Esophagus squamous epithelium (tissue), 4 donors: ENCODE results near the gene PARD3.

Experiments
- POLR2A ChIP-seq, 4 donors: fragments of 450-650 bp; IDR thresholded peaks; one replicate each; pipeline ENCODE4 v1.6.1; 2017; ENCODE audit warnings: antibody characterized with exemption in 4 of 4, mild to moderate bottlenecking in 4 of 4, moderate library complexity in 3 of 4
- TF ChIP-seq, protein P1 (sequence below), 6 experiments: fragments of 450-650 bp in 4 of 6; fragments of 200-600 bp in 2 of 6; sonication (generic) in 2 of 6; IDR thresholded peaks; one replicate each; pipeline ENCODE4 v1.5.1; 2016 to 2019; ENCODE audit warnings: antibody characterized with exemption in 6 of 6, mild to moderate bottlenecking in 4 of 6, moderate library complexity in 4 of 6

DNA sequence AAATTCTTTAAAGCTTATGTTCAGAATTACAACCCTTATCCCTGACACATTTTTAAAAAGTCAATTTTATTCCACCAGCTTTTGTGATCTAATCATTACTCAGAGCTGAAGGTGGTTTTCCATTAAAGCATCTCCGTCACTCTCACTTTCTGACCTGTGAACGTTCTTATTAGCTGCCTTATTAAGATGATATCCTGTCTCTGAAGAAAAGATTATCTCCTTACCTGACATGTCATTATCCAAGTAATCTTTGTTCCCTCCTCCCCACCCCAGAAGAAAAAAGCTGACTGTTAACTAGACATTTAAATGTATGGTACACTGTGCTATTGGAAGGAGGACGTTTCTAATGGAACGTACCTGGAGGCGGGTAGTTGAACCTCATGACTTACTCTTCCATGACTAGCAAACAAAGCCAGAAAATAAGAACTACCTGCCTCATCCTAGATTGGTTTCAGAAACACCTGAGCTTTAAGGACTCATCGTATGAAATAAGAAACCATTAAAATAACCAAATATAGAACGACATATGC, 708.7 kb downstream of the PARD3 start:
- no peak for TF ChIP-seq POLR2A (IDR thresholded peaks at IDR 0.05)
- TF ChIP-seq, protein P1, sequence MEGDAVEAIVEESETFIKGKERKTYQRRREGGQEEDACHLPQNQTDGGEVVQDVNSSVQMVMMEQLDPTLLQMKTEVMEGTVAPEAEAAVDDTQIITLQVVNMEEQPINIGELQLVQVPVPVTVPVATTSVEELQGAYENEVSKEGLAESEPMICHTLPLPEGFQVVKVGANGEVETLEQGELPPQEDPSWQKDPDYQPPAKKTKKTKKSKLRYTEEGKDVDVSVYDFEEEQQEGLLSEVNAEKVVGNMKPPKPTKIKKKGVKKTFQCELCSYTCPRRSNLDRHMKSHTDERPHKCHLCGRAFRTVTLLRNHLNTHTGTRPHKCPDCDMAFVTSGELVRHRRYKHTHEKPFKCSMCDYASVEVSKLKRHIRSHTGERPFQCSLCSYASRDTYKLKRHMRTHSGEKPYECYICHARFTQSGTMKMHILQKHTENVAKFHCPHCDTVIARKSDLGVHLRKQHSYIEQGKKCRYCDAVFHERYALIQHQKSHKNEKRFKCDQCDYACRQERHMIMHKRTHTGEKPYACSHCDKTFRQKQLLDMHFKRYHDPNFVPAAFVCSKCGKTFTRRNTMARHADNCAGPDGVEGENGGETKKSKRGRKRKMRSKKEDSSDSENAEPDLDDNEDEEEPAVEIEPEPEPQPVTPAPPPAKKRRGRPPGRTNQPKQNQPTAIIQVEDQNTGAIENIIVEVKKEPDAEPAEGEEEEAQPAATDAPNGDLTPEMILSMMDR (IDR thresholded peaks at IDR 0.05) = no peak
